ENCODE results near the gene CLEC17A. TPM values are rescaled to one million over a fixed set of nuclear protein-coding genes. Genes with fewer than 3 reads are reported as not detected.

CLEC17A gene
- total and polyA plus RNA-seq, 2 of the 13 experiments (the other 11 are each of a cell fraction or from before 2014, with no cell fraction given): not detected

- TF ChIP-seq ATF4 (CRISPR knock-in tag; IDR thresholded peaks at IDR 0.05) (peak in 1 of 2 experiments; percentile 86; a peak in 2 of 4 replicates), CAMTA2 (CRISPR knock-in tag; IDR thresholded peaks at IDR 0.05; ENCODE audit: borderline replicate concordance) (no peak), BCL6 (CRISPR knock-in tag; IDR thresholded peaks at IDR 0.05) (no peak; the same call in 1 of the 2 replicates), ZNF280B (CRISPR knock-in tag; IDR thresholded peaks at IDR 0.05; ENCODE audit: borderline replicate concordance) (no peak), ZSCAN31 (CRISPR knock-in tag; IDR thresholded peaks at IDR 0.05; ENCODE audit: low read depth) (no peak), HNF4G (IDR thresholded peaks at IDR 0.05; ENCODE audit: borderline replicate concordance, low read depth, low read length) (peak; percentile 86), HNF4G (CRISPR knock-in tag; IDR thresholded peaks at IDR 0.05; ENCODE audit: borderline replicate concordance, low read depth) (no peak), RFXANK (CRISPR knock-in tag; IDR thresholded peaks at IDR 0.05) (no peak), THAP9 (CRISPR knock-in tag; IDR thresholded peaks at IDR 0.05; ENCODE audit: borderline replicate concordance) (no peak), ISX (CRISPR knock-in tag; conservative IDR thresholded peaks at IDR 0.05) (no peak), ZNF430 (CRISPR knock-in tag; IDR thresholded peaks at IDR 0.05) (no peak), FOXP1 (IDR thresholded peaks at IDR 0.05) (no peak; the same call in 1 of the 2 replicates), FOXP1 (CRISPR knock-in tag; IDR thresholded peaks at IDR 0.05) (0 out of 2 replicates have a peak, but pooled peaks have one; percentile 37), ATF2 (CRISPR knock-in tag; IDR thresholded peaks at IDR 0.05) (no peak), SATB2 (CRISPR knock-in tag; IDR thresholded peaks at IDR 0.05) (no peak), ZNF256 (CRISPR knock-in tag; conservative IDR thresholded peaks at IDR 0.05) (no peak), HMG20B (CRISPR knock-in tag; conservative IDR thresholded peaks at IDR 0.05) (no peak), EEA1 (CRISPR knock-in tag; IDR thresholded peaks at IDR 0.05; ENCODE audit: borderline replicate concordance) (no peak), ZBTB44 (CRISPR knock-in tag; IDR thresholded peaks at IDR 0.05) (no peak), KLF13 (CRISPR knock-in tag; IDR thresholded peaks at IDR 0.05) (no peak), ZFP36L1 (CRISPR knock-in tag; IDR thresholded peaks at IDR 0.05) (no peak), FOXK1 (CRISPR knock-in tag; IDR thresholded peaks at IDR 0.05; ENCODE audit: borderline replicate concordance, low read depth) (peak; percentile 63; the same call in 1 of the 2 replicates)
- TF ChIP-seq, protein P1, sequence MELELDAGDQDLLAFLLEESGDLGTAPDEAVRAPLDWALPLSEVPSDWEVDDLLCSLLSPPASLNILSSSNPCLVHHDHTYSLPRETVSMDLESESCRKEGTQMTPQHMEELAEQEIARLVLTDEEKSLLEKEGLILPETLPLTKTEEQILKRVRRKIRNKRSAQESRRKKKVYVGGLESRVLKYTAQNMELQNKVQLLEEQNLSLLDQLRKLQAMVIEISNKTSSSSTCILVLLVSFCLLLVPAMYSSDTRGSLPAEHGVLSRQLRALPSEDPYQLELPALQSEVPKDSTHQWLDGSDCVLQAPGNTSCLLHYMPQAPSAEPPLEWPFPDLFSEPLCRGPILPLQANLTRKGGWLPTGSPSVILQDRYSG (CRISPR knock-in tag; IDR thresholded peaks at IDR 0.05): no peak
Observed at GRCh38 chr19:14616407-14616806, 33.5 kb downstream of the CLEC17A start (continued).
